H1 (cell line): ENCODE data around the gene NSUN6. TPM values are rescaled to one million over a fixed set of nuclear protein-coding genes. Genes with fewer than 3 reads are reported as not detected.

Experiments used
- CTCF ChIA-PET: fragments of 300-600 bp; sonication (Branson Sonifier 250); formaldehyde crosslinking; loops from one replicate; lab custom pipeline; 2021; ENCODE audit not compliant: partially characterized antibody; lab: Charles Lee
- POLR2A ChIA-PET: fragments of 300-600 bp; sonication (Branson Sonifier 250); formaldehyde crosslinking; loops from one replicate; lab custom pipeline; 2021; ENCODE audit warnings: inconsistent platforms; ENCODE audit not compliant: partially characterized antibody; lab: Charles Lee
- DNase-seq, 2 experiments: peaks; one replicate each; pipeline versions ENCODE4 v3.0.0 to v3.0.0-alpha.2; 2010 to 2022; ENCODE audit warnings: low spot score in 2 of 2, low read depth in 1 of 2, mixed read lengths in 1 of 2
- FAIRE-seq: peaks from 2 replicates; lab custom pipeline; 2011; peaks lifted over from hg19 to GRCh38; lab: Jason Lieb, UNC
- H2AFZ ChIP-seq: 2 replicates; pipeline ENCODE4 v1.8.1; 2012; ENCODE audit warnings: low read length, inconsistent platforms
- H2AK5ac ChIP-seq: 2 replicates; pipeline ENCODE4 v1.6.1; 2013; ENCODE audit warnings: low read depth, low read length
- H2BK120ac ChIP-seq: replicated peaks from 2 replicates; pipeline ENCODE3; 2013; ENCODE audit warnings: low read depth, low read length, inconsistent platforms
- H2BK12ac ChIP-seq: 2 replicates; pipeline ENCODE4 v1.6.1; 2013; ENCODE audit warnings: low read depth, low read length
- H2BK15ac ChIP-seq: 2 replicates; pipeline ENCODE4 v1.6.1; 2013; ENCODE audit warnings: low read length
- H2BK20ac ChIP-seq: 2 replicates; pipeline ENCODE4 v1.6.1; 2013; ENCODE audit warnings: low read length
- H2BK5ac ChIP-seq: 2 replicates; pipeline ENCODE4 v1.6.1; 2013; ENCODE audit warnings: low read depth, low read length
- H3K14ac ChIP-seq: 2 replicates; pipeline ENCODE4 v1.6.1; 2013; ENCODE audit warnings: inconsistent platforms; ENCODE audit not compliant: insufficient read length
- H3K18ac ChIP-seq: 2 replicates; pipeline ENCODE4 v1.6.1; 2013; ENCODE audit warnings: low read length; ENCODE audit errors: extremely low read depth
- H3K23ac ChIP-seq: 2 replicates; pipeline ENCODE4 v1.6.1; 2013; ENCODE audit warnings: inconsistent platforms; ENCODE audit not compliant: insufficient read length
- H3K23me2 ChIP-seq: 2 replicates; pipeline ENCODE4 v1.6.1; 2013; ENCODE audit warnings: low read depth, low read length
- H3K27ac ChIP-seq: 2 replicates; pipeline ENCODE4 v1.6.1; 2011; ENCODE audit warnings: low read depth, low read length, inconsistent platforms
- H3K27me3 ChIP-seq, 4 experiments: replicated peaks in 1 of 4; 1 replicate in 1 of 4; 2 replicates in 3 of 4; pipeline versions ENCODE4 v1.6.1 to v1.8.1; 2011 to 2013; ENCODE audit warnings: low read length in 3 of 4, mild to moderate bottlenecking in 3 of 4, inconsistent platforms in 2 of 4, mixed read lengths in 2 of 4, moderate library complexity in 1 of 4; ENCODE audit not compliant: control insufficient read depth in 3 of 4, insufficient read depth in 3 of 4; ENCODE audit errors: extremely low read depth in 1 of 4
- H3K36me3 ChIP-seq, 4 experiments: 2 replicates each; pipeline versions ENCODE4 v1.6.1 to v1.8.1; 2011 to 2013; ENCODE audit warnings: mild to moderate bottlenecking in 4 of 4, low read length in 3 of 4, moderate library complexity in 2 of 4, control low read depth in 1 of 4, inconsistent platforms in 1 of 4; ENCODE audit not compliant: insufficient read depth in 4 of 4, control insufficient read depth in 2 of 4
- H3K4ac ChIP-seq: replicated peaks from 2 replicates; pipeline ENCODE3; 2013; ENCODE audit warnings: low read length, low read depth, mixed read lengths, inconsistent platforms; ENCODE audit not compliant: insufficient read length
- H3K4me1 ChIP-seq, 4 experiments: replicated peaks in 1 of 4; 1 replicate in 1 of 4; 2 replicates in 3 of 4; pipeline versions ENCODE4 v1.6.1 to v1.8.1; 2011 to 2013; ENCODE audit warnings: low read length in 3 of 4, inconsistent platforms in 2 of 4, mixed read lengths in 1 of 4; ENCODE audit not compliant: insufficient read depth in 4 of 4, control insufficient read depth in 3 of 4
- H3K4me2 ChIP-seq, 2 experiments: 2 replicates each; pipeline versions ENCODE4 v1.6.1 to v1.8.1; 2011 to 2013; ENCODE audit warnings: low read depth in 2 of 2, low read length in 2 of 2, control low read depth in 1 of 2, inconsistent platforms in 1 of 2, mild to moderate bottlenecking in 1 of 2; ENCODE audit not compliant: insufficient read depth in 1 of 2
- H3K4me3 ChIP-seq, 4 experiments: fragments of 200-600, 300-600 bp in 1 of 4; sonication (generic), shearing (Covaris generic), sonication (Bioruptor Twin) in 1 of 4; 2 replicates each; pipeline versions ENCODE4 v1.5.1 to v1.8.1; 2011 to 2016; ENCODE audit warnings: low read length in 4 of 4, low read depth in 3 of 4, control low read depth in 2 of 4, inconsistent platforms in 2 of 4, mild to moderate bottlenecking in 2 of 4, mixed read lengths in 1 of 4, moderate library complexity in 1 of 4; ENCODE audit not compliant: insufficient read depth in 2 of 4; ENCODE audit errors: extremely low read depth in 1 of 4
- H3K56ac ChIP-seq: replicated peaks from 2 replicates; pipeline ENCODE3; 2013; ENCODE audit warnings: low read depth, mild to moderate bottlenecking, mixed read lengths, low read length, inconsistent platforms; ENCODE audit not compliant: insufficient read length
- H3K79me1 ChIP-seq: 2 replicates; pipeline ENCODE4 v1.6.1; 2013; ENCODE audit warnings: low read depth, low read length, control low read depth
- H3K79me2 ChIP-seq, 2 experiments: 2 replicates each; pipeline versions ENCODE4 v1.6.1 to v1.8.1; 2012 to 2013; ENCODE audit warnings: low read length in 2 of 2, mild to moderate bottlenecking in 2 of 2, inconsistent platforms in 1 of 2; ENCODE audit not compliant: insufficient read depth in 2 of 2, control insufficient read depth in 1 of 2
- H3K9ac ChIP-seq, 4 experiments: replicated peaks in 1 of 4; 1 replicate in 1 of 4; 2 replicates in 3 of 4; pipeline versions ENCODE4 v1.6.1 to v1.8.1; 2011 to 2013; ENCODE audit warnings: low read depth in 3 of 4, low read length in 3 of 4, control low read depth in 2 of 4, mild to moderate bottlenecking in 2 of 4, moderate library complexity in 2 of 4, inconsistent platforms in 1 of 4; ENCODE audit errors: extremely low read depth in 1 of 4
- H3K9me3 ChIP-seq, 2 experiments: 2 replicates each; pipeline versions ENCODE4 v1.6.1 to v1.8.1; 2012 to 2013; ENCODE audit warnings: mild to moderate bottlenecking in 2 of 2, moderate library complexity in 2 of 2, control low read depth in 1 of 2, inconsistent platforms in 1 of 2, low read depth in 1 of 2, low read length in 1 of 2, mixed read lengths in 1 of 2; ENCODE audit not compliant: insufficient read depth in 2 of 2
- H4K20me1 ChIP-seq, 2 experiments: replicated peaks in 1 of 2; 2 replicates each; pipeline versions ENCODE3 to v1.8.1; 2011 to 2013; ENCODE audit warnings: inconsistent platforms in 2 of 2, low read length in 2 of 2, mild to moderate bottlenecking in 1 of 2; ENCODE audit not compliant: insufficient read depth in 2 of 2, control insufficient read depth in 1 of 2
- H4K5ac ChIP-seq: 2 replicates; pipeline ENCODE4 v1.6.1; 2013; ENCODE audit warnings: low read length, low read depth, mixed read lengths, inconsistent platforms; ENCODE audit not compliant: insufficient read length
- H4K8ac ChIP-seq: 2 replicates; pipeline ENCODE4 v1.8.0; 2013; ENCODE audit warnings: mild to moderate bottlenecking, moderate library complexity, low read length, inconsistent platforms; ENCODE audit not compliant: insufficient read depth; ENCODE audit errors: extremely low read depth
- H4K91ac ChIP-seq: replicated peaks from 2 replicates; pipeline ENCODE3; 2013; ENCODE audit warnings: low read length, mixed read lengths, inconsistent platforms; ENCODE audit not compliant: insufficient read length
- CBX5 ChIP-seq: fragments of 300-800, 300-1000 bp; sonication (generic); IDR thresholded peaks from 2 replicates; pipeline ENCODE4 v1.7.1; 2016; ENCODE audit warnings: antibody characterized with exemption, low read length, low read depth
- CTCF ChIP-seq, 3 experiments: IDR thresholded peaks; 1 replicate in 2 of 3; 2 replicates in 1 of 3; pipeline versions ENCODE4 v1.5.1 to v1.6.1; 2011; ENCODE audit warnings: low read length in 3 of 3, mild to moderate bottlenecking in 3 of 3, inconsistent platforms in 2 of 3, low read depth in 1 of 3, moderate library complexity in 1 of 3; ENCODE audit not compliant: insufficient read depth in 1 of 3; ENCODE audit errors: control extremely low read depth in 1 of 3
- E2F6 ChIP-seq: IDR thresholded peaks from 2 replicates; pipeline ENCODE4 v1.6.1; 2012; ENCODE audit warnings: inconsistent platforms
- EGR1 ChIP-seq: IDR thresholded peaks from 2 replicates; pipeline ENCODE4 v1.6.1; 2011; ENCODE audit warnings: low read depth, low read length, borderline replicate concordance
- FOSL1 ChIP-seq: IDR thresholded peaks from 2 replicates; pipeline ENCODE4 v1.6.1; 2011; ENCODE audit warnings: mild to moderate bottlenecking, low read depth, low read length, moderate library complexity; ENCODE audit not compliant: insufficient read depth
- RBBP5 ChIP-seq: IDR thresholded peaks from 2 replicates; pipeline ENCODE4 v1.7.1; 2012; ENCODE audit warnings: low read depth, mild to moderate bottlenecking, inconsistent platforms, low read length, moderate library complexity, borderline replicate concordance
- RNF2 ChIP-seq: fragments of 200-900, 300-1000 bp; sonication (generic); IDR thresholded peaks from 2 replicates; pipeline ENCODE4 v1.7.1; 2016; ENCODE audit warnings: borderline replicate concordance, low read depth, mild to moderate bottlenecking, antibody characterized with exemption, low read length; ENCODE audit not compliant: poor library complexity, severe bottlenecking; ENCODE audit errors: missing control alignments
- SAP30 ChIP-seq: fragments of 300-600 bp; sonication (generic); IDR thresholded peaks from 2 replicates; pipeline ENCODE4 v1.7.1; 2012; ENCODE audit warnings: low read length, moderate library complexity, mild to moderate bottlenecking, inconsistent platforms; ENCODE audit not compliant: insufficient read depth, insufficient replicate concordance
- SIN3A ChIP-seq, 2 experiments: IDR thresholded peaks in 1 of 2; conservative IDR thresholded peaks in 1 of 2; 2 replicates each; pipeline ENCODE4 v1.6.1; 2011 to 2012; ENCODE audit warnings: low read length in 2 of 2, improper control_type of control experiment in 1 of 2, low read depth in 1 of 2, mild to moderate bottlenecking in 1 of 2
- TCF12 ChIP-seq: IDR thresholded peaks from 2 replicates; pipeline ENCODE4 v1.6.1; 2011; ENCODE audit warnings: low read depth, mild to moderate bottlenecking, low read length
- WGBS, 2 experiments: shearing (Covaris generic) in 1 of 2; methylation state at CpG; one replicate each; pipeline versions ENCODE4 v1.1.6 to v1.1.7; 2013 to 2015; ENCODE audit warnings: low lambda C conversion rate in 2 of 2, mixed read lengths in 2 of 2, inconsistent platforms in 1 of 2, low coverage in 1 of 2, missing lambda C conversion rate in 1 of 2; ENCODE audit not compliant: insufficient replicate concordance in 2 of 2, insufficient coverage in 1 of 2, insufficient read length in 1 of 2; ENCODE audit errors: extremely low coverage in 1 of 2, missing lambda C conversion rate in 1 of 2; 5-methylcytosine and 5-hydroxymethylcytosine counted together
- polyA plus RNA-seq, 7 experiments: library from polyadenylated mRNA; depleted of rRNA in 3 of 7; stranded (reverse) in 5 of 7; unstranded in 2 of 7; fragments of >200 nt in 5 of 7; fragments of 200-250 nt in 2 of 7; gene quantifications; 1 replicate in 5 of 7; 2 replicates in 1 of 7; 4 replicates in 1 of 7; pipeline versions ENCODE4 v1.2.1 to v1.2.3, GENCODE V29; 2011 to 2013; ENCODE audit warnings: missing spikeins in 2 of 7, mixed read lengths in 2 of 7
- total RNA-seq: library from RNA; stranded (reverse); fragmentation: NEBNext Ultra II Directional; extraction: Animal tissue kit (Norgen Biotek cat#: 25700); gene quantifications from 2 replicates; pipeline ENCODE4 v1.2.1, GENCODE V29; 2021

NSUN6 gene
- total and polyA plus RNA-seq, 2 of the 8 experiments (the other 6 are each of a cell fraction or from before 2014, with no cell fraction given), result 5.9 to 14.4 TPM

- Histone ChIP-seq H3K9me3 (no peaks in the 10 kb centered on the region), H2BK5ac (no peak overlapping the region), H3K23ac (no peak overlapping the region), H2AFZ (no peak overlapping the region), H4K91ac (no peak overlapping the region), H3K79me1 (no peaks in the 10 kb centered on the region), H3K14ac (no peak overlapping the region), H2BK12ac (no peak overlapping the region), H4K20me1 (no peaks in the 10 kb centered on the region), H2BK20ac (no peak overlapping the region), H3K27me3 (no peaks in the 10 kb centered on the region), H3K18ac (no peak overlapping the region), H3K9ac (no peak overlapping the region), H2BK120ac (no peak overlapping the region), H3K36me3 (no peaks in the 10 kb centered on the region), H3K4me2 (no peak overlapping the region), H3K23me2 (no peaks in the 10 kb centered on the region), H4K5ac (no peak overlapping the region), H3K4me3 (no peak overlapping the region), H2AK5ac (no peak overlapping the region), H3K4me1 (peaks cover 0 to 5% (median 1%) of the 10 kb centered on the region in 4 experiments; a peak in 2 of 7 replicates), H3K79me2 (no peaks in the 10 kb centered on the region), H2BK15ac (no peak overlapping the region), H4K8ac (no peak overlapping the region), H3K4ac (no peak overlapping the region), H3K56ac (no peak overlapping the region), H3K27ac (no peak overlapping the region)
- 78% methylated on average over 5 of the region's 5 CpGs; no CpG with 5 or more reads in 1 of the 2 experiments for WGBS, 2 experiments
- POLR2A ChIA-PET, result no interaction called here
- CTCF ChIA-PET, result interaction anchor here (1.0 kb wide), 1 partner anchor 27 kb away, joined by 3 read pairs; no protein-coding TSS in a partner anchor
- FAIRE-seq, result no peak
- no peak for DNase-seq
- TF ChIP-seq EGR1 (no peak), TCF12 (no peak), RNF2 (no peak), CTCF (IDR thresholded peaks at IDR 0.05; ENCODE audit: control extremely low read depth in 1 of 3, insufficient read depth in 1 of 3, low read depth in 1 of 3, low read length in 3 of 3) (no peak), E2F6 (no peak), SAP30 (no peak), CBX5 (no peak), RBBP5 (no peak), SIN3A (conservative IDR thresholded peaks at IDR 0.05 in 1 of 2, IDR thresholded peaks at IDR 0.05 in 1 of 2; ENCODE audit: low read depth in 1 of 2, low read length in 2 of 2) (no peak), FOSL1 (no peak)
Measured at GRCh38 chr10:18501629-18502028, 149.8 kb downstream of the NSUN6 start.
